Activated CD8-positive, alpha-beta memory T cell treated with anti-CD3 and anti-CD28 coated beads, Interleukin-2, amount 50 U/mL, for 1 hour (primary cell): ENCODE data around the gene PPP1R15A.
A peak's percentile ranks its signal among the peaks of the same experiment; 100 is the strongest.
"Not testable (repeated sequence)": the region's sequence is repeated elsewhere in the genome, so short reads cannot be mapped to it uniquely, and the experiment has no call there.

ENCODE experiments used
- DNase-seq: peaks from one replicate; pipeline ENCODE4 v3.0.0-alpha.2; 2020; ENCODE audit errors: extremely low read depth

Gene PPP1R15A

GRCh38 chr19:48859711-48860572, 12.3 kb upstream of the PPP1R15A start:
- DNase-seq = no peak

- no peak for DNase-seq
Measured at GRCh38 chr19:48861313-48861712, 10.9 kb upstream of the PPP1R15A start.

GRCh38 chr19:48862827-48863226, 9.4 kb upstream of the PPP1R15A start:
- no peak for DNase-seq

- no peak for DNase-seq
Measured at GRCh38 chr19:48866692-48867091, 5.5 kb upstream of the PPP1R15A start.

- DNase-seq = no peak
Measured at GRCh38 chr19:48867123-48867745, 5.0 kb upstream of the PPP1R15A start.

GRCh38 chr19:48867746-48868113, 4.5 kb upstream of the PPP1R15A start:
- no peak for DNase-seq

- no peak for DNase-seq
Measured at GRCh38 chr19:48868114-48868886, 3.9 kb upstream of the PPP1R15A start, which contains the start of gene PLEKHA4. PLEKHA4 (minus strand) TSS chr19:48868617; CDS start chr19:48867620, 997 bp downstream.

GRCh38 chr19:48870048-48870447, 2.2 kb upstream of the PPP1R15A start:
- DNase-seq = no peak

GRCh38 chr19:48871471-48872181, 595 bp upstream of the PPP1R15A start:
- not testable (repeated sequence) for DNase-seq

GRCh38 chr19:48872884-48873475, 759 bp downstream of the PPP1R15A start:
- DNase-seq = peak; percentile 69

- no peak for DNase-seq
Measured at GRCh38 chr19:48873476-48874302, 1.5 kb downstream of the PPP1R15A start.

- no peak for DNase-seq
Measured at GRCh38 chr19:48874303-48875135, 2.3 kb downstream of the PPP1R15A start.

- not testable (repeated sequence) for DNase-seq
Measured at GRCh38 chr19:48876043-48876981, 4.1 kb downstream of the PPP1R15A start.

GRCh38 chr19:48877855-48878195, 5.6 kb downstream of the PPP1R15A start:
- DNase-seq = no peak

GRCh38 chr19:48878196-48879024, 6.2 kb downstream of the PPP1R15A start:
- DNase-seq = no peak

GRCh38 chr19:48879025-48879637, 6.9 kb downstream of the PPP1R15A start:
- DNase-seq = no peak

GRCh38 chr19:48879696-48880095, 7.5 kb downstream of the PPP1R15A start:
- DNase-seq = not testable (repeated sequence)
